CD4-positive, alpha-beta T cell treated with Interleukin-2 at 100 ng/mL for 4 hours (primary cell): Measurements from ENCODE around the gene ITPRIPL1.

Experiments used
- DNase-seq: peaks from one replicate; pipeline ENCODE4 v3.0.0-alpha.2; 2020; ENCODE audit warnings: low spot score

Gene ITPRIPL1

GRCh38 chr2:96323849-96324248 is 1.3 kb upstream of the ITPRIPL1 start:
- DNase-seq: no peak

DNA sequence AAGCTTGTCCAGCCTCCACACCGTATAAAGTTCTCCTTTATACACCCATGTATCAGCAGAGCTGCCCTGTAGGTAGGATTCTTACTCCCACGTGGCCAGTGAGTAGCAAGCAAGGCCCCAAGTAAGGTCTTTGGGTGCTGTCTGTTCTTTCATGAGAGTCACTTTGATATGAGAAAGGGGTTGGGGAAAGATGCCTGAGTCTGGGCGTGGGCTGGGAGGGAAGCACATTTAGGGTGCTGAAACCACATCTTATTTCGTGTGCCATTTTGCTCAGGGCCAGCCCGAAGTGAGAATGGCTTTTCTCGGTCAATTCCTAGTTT is 436 bp upstream of the ITPRIPL1 start:
- no peak for DNase-seq

GRCh38 chr2:96325884-96326255 is 753 bp downstream of the ITPRIPL1 start:
- peak; percentile 71 for DNase-seq

- DNase-seq: no peak
These were observed 1.4 kb downstream of the ITPRIPL1 start for GRCh38 chr2:96326564-96326963.

DNA sequence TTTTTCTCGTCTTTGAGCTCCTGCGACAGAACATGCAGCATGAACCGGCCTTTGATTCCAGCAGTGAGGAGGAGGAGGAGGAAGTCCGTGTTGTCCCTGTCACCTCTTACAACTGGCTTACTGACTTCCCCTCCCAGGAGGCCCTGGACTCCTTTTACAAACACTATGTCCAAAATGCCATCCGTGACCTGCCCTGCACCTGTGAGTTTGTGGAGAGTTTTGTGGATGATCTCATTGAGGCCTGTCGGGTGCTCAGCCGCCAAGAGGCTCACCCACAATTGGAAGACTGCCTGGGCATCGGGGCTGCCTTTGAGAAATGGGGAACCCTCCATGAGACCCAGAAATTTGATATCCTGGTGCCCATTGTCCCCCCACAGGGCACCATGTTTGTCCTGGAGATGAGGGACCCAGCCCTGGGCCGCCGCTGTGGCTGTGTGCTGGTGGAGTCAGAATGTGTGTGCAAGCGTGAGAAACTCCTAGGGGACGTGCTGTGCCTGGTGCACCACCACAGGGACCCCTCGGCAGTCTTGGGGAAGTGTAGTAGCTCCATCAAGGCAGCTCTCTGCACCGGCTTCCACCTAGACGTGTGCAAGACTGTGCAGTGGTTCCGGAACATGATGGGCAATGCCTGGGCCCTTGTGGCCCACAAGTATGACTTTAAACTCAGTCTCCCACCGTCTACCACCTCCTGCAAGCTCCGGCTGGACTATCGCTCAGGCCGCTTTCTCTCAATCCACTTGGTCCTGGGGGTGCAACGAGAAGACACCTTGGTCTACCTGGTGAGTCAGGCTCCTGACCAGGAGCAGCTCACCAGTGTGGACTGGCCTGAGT is 2.1 kb downstream of the ITPRIPL1 start:
- no peak for DNase-seq

GRCh38 chr2:96329456-96329855 is 4.3 kb downstream of the ITPRIPL1 start:
- DNase-seq: no peak

GRCh38 chr2:96329874-96330273 is 4.8 kb downstream of the ITPRIPL1 start:
- no peak for DNase-seq

GRCh38 chr2:96330407-96330806 is 5.3 kb downstream of the ITPRIPL1 start:
- no peak for DNase-seq

- DNase-seq: no peak
These were observed 8.6 kb downstream of the ITPRIPL1 start for GRCh38 chr2:96333708-96334107.

GRCh38 chr2:96336104-96336775 is 11.1 kb downstream of the ITPRIPL1 start:
- no peak for DNase-seq

DNA sequence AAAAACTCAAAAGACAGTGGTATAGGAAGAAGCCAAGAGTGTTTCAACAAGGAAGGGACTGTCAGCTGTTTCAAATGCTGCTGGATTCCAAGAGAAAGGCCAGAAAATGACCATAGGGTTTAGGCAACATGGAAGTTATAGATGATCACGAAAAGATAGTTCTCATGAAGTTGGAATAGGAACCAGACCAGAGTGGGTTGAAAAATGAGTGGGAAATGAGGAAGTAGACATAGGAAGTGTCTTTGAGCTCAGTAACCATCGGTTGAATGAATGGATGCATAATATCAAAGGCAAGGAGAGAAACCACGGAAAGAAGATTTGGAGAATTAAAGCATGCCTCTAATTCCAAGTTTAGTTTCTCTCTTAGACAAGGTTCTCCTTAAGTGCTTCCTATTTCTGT is 11.8 kb downstream of the ITPRIPL1 start:
- DNase-seq: no peak

DNA sequence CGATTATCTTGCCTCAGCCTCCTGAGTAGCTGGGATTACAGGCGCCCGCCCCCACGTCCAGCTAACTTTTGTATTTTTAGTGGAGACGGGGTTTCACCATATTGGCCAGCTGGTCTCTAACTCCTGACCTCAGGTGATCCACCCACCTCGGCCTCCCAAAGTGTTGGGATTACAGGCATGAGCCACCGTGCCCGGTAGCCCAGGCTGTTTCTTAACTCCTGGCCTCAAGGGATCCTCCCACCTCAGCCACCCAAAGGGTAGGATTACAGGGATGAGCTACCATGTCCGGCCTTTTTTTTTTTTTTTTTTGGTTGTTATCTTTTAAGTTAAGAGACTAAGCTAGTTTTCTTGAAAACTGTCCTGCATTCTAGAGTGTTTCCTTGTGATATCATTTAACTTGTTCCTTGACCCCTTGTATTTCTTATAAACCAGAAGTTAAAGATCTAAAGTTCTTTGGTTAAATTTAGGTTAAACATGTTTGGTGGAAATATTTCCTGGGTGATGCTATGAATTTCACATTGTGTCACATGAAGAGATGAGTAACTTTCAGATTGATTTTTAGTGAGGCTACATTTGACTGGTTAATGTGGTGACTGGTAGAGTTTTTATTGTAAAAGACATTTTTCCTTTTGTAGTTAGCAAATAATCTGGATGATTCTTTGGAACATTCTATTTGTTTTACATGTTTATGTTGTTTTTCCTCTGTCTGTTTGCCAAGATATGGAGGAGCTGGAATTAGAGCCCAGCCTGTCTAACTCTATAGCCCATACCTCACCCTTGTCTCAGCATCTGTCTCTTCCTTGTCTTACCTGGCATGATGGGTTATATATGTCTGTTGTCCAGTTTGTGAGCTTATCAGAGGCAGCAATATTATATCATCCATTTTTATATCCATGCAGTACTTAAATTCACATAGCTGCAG is 15.6 kb downstream of the ITPRIPL1 start:
- no peak for DNase-seq

DNA sequence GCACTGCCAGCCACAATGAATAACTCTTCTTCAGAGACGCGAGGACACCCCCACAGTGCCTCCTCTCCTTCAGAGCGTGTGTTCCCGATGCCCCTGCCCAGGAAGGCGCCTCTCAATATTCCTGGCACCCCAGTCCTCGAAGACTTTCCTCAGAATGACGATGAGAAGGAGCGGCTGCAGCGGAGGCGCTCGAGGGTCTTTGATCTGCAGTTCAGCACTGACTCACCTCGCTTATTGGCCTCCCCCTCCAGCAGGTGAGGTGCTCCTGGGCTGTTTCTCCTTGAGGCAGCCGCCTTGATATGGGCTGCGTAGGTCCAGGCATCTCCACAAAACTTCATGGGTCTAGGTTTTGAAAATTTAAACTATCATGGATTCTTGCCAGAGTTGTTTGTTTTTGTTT is 16.5 kb downstream of the ITPRIPL1 start:
- DNase-seq: no peak

GRCh38 chr2:96342085-96342484 is 17.0 kb downstream of the ITPRIPL1 start:
- DNase-seq: peak; percentile 83

DNA sequence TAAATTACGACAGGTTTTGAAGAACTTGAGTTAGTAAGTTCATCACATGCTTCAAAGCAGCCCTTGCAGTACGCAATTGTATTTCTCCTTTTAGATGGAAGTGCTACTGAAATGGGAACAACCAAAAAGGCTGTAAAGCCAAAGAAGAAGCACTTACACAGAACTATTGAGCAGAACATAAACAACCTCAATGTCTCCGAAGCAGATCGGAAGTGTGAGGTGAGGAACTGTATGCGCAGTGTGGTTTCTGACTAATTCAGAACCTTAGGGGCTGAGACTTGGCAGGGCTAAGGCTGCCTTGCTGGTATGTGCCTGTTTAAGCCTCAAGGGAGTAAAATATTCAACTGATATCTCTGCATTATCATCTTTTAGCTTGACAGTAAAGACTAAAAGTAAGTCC is 18.9 kb downstream of the ITPRIPL1 start:
- DNase-seq: peak; percentile 83

DNA sequence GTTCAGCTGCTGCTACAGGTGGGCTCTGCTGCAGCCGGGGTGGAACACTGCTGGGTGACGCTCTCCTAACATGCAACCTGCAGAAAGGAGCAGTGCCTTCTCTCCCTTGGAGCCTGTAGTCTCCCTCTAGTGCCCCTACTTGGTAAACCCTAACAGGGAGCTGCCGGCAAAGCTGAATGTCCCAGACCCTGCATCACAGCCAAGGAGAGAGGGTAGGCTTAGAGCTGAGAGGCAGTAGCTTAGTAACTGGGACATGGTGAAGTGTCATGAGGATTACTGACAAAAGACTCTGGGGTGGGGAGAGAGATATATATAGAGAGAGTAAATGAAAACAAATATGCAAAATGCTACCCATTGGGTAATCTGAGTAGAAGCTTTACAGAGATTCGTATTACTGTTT is 20.3 kb downstream of the ITPRIPL1 start:
- peak; percentile 29 for DNase-seq

DNA sequence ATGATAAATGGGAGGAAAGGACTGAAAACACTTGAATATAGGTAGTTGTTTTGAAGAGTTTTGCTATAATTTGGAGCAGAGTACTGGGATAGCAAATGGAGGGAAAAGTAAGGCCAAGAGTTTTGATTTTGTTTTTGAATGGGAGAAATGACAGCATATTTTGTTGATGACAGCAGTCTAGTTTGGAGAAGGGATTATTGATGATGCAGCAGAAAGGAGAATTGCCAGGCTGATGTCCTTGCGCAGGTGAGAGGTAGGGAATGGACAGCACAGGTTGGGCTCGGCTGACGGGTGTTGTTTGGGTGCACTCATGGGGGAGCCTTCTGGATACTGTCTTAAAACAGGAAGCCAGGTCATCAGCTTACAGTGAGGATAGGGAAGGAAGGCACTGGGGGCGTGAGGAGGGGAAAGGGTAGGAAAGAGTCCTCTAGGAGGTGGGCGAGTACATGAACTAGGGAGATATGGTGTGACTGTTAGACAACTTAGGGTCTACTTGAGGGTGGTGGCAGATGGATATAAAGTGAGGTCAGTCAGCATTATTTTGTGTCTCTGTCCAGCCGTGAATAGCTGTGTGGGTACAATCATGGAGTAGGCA is 20.8 kb downstream of the ITPRIPL1 start:
- no peak for DNase-seq

DNA sequence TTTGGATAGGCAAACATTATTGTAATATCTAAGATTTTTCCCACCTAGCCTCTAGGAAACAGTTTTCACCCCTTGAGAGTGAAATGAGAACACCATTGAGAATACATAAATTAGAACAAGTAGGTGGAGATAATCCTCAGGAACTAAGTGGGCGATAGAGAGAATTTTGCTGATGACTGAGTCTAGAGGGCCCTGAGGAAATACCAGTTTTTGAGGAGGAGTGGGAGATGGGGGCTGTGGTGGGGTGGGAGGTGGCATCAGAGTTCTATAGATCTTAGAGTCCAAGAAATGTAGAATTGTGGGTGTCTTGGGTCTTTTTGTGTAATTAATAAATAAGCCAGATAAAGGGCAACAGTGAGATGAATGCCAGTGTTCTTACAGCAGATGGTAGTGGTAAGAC is 22.3 kb downstream of the ITPRIPL1 start:
- no peak for DNase-seq

DNA sequence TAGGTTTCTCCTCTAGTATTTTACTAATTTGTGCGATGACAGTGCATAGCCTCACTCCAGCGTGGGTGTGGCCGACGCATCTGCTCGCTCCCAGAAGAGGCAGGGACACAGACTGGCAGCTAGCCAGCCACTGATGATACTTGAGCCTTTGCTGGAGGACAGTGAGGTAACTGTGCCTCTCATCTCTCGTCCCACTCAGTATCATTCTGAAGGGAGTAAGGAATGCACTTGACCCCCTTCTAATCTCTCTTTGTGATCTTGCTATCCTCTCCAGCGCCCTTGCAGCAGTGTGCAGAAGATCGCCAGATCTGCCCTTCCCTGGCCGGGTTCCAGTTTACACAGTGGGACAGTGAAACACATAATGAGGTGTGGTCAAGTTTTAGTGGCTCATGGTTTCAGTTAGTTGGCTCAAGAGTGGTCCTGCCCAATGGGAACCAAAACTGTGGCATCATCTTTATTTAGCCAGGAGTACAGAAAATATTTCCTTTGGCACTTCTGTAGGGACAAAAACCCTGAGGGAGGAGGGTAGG is 28.0 kb downstream of the ITPRIPL1 start:
- no peak for DNase-seq

DNA sequence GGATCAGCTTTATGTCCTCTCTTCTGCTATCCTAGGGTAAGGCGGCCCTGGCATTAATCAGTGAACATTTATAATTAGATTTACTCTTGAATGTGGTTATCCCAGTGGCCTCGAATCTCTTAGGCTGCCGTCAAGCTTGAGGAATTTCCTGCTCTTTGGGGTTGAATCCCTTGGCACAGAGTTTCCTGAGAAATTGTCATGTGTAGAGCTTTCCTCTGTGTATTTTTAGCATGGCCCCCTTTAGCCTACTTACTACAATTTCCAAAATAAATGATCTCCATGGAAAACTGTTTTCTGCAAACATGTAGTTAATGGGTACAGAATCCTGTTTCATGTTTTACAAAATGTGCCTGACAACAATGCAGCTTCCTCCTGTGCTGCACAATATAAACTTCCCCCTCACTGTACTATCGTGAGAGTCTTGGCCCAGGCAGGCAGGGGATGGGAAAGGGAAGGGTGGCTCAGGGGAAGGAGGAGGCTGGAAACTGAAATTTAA is 28.5 kb downstream of the ITPRIPL1 start:
- DNase-seq: no peak

- DNase-seq: no peak
These were observed 29.4 kb downstream of the ITPRIPL1 start for GRCh38 chr2:96354492-96354891.

GRCh38 chr2:96356889-96357288 is 31.8 kb downstream of the ITPRIPL1 start:
- DNase-seq: no peak
